H1 (cell line): ENCODE data around the gene FIZ1. TPM values are rescaled to one million over a fixed set of nuclear protein-coding genes. Genes with fewer than 3 reads are reported as not detected.

ENCODE experiments used
- BCL11A ChIP-seq, 2 experiments: IDR thresholded peaks; one replicate each; pipeline ENCODE4 v1.6.1; 2011; ENCODE audit warnings: low read depth in 2 of 2, low read length in 2 of 2, mild to moderate bottlenecking in 2 of 2
- BRCA1 ChIP-seq: IDR thresholded peaks from 2 replicates; pipeline ENCODE4 v1.6.1; 2012; ENCODE audit warnings: low read depth, low read length, improper control_type of control experiment
- CEBPB ChIP-seq: IDR thresholded peaks from 2 replicates; pipeline ENCODE4 v1.6.1; 2012; ENCODE audit warnings: low read depth, low read length
- CHD7 ChIP-seq: fragments of 300-600 bp; sonication (generic); IDR thresholded peaks from 2 replicates; pipeline ENCODE4 v1.7.1; 2012; ENCODE audit warnings: low read length, moderate library complexity, mild to moderate bottlenecking, inconsistent platforms; ENCODE audit not compliant: insufficient replicate concordance
- JUND ChIP-seq: IDR thresholded peaks from 2 replicates; pipeline ENCODE4 v1.6.1; 2011; ENCODE audit warnings: mild to moderate bottlenecking, improper control_type of control experiment, low read length
- POU5F1 ChIP-seq: IDR thresholded peaks from 2 replicates; pipeline ENCODE4 v1.6.1; 2011; ENCODE audit warnings: low read depth, mild to moderate bottlenecking, low read length, moderate library complexity
- RNF2 ChIP-seq: fragments of 200-900, 300-1000 bp; sonication (generic); IDR thresholded peaks from 2 replicates; pipeline ENCODE4 v1.7.1; 2016; ENCODE audit warnings: borderline replicate concordance, low read depth, mild to moderate bottlenecking, antibody characterized with exemption, low read length; ENCODE audit not compliant: poor library complexity, severe bottlenecking; ENCODE audit errors: missing control alignments
- SIRT6 ChIP-seq: IDR thresholded peaks from one replicate; pipeline ENCODE4 v1.7.1; 2012; ENCODE audit warnings: low read length, inconsistent platforms
- SRF ChIP-seq: IDR thresholded peaks from 2 replicates; pipeline ENCODE4 v1.6.1; 2011; ENCODE audit warnings: mild to moderate bottlenecking, low read depth, low read length, moderate library complexity
- TEAD4 ChIP-seq: IDR thresholded peaks from 2 replicates; pipeline ENCODE4 v1.6.1; 2012; ENCODE audit warnings: low read depth, low read length, inconsistent platforms, mixed read lengths
- polyA plus RNA-seq, 7 experiments: library from polyadenylated mRNA; depleted of rRNA in 3 of 7; stranded (reverse) in 5 of 7; unstranded in 2 of 7; fragments of >200 nt in 5 of 7; fragments of 200-250 nt in 2 of 7; gene quantifications; 1 replicate in 5 of 7; 2 replicates in 1 of 7; 4 replicates in 1 of 7; pipeline versions ENCODE4 v1.2.1 to v1.2.3, GENCODE V29; 2011 to 2013; ENCODE audit warnings: missing spikeins in 2 of 7, mixed read lengths in 2 of 7
- total RNA-seq: library from RNA; stranded (reverse); fragmentation: NEBNext Ultra II Directional; extraction: Animal tissue kit (Norgen Biotek cat#: 25700); gene quantifications from 2 replicates; pipeline ENCODE4 v1.2.1, GENCODE V29; 2021
- TF ChIP-seq, protein P1 (sequence below): IDR thresholded peaks from 2 replicates; pipeline ENCODE4 v1.6.1; 2012; ENCODE audit warnings: inconsistent platforms
- TF ChIP-seq, protein P2 (sequence below): IDR thresholded peaks from 2 replicates; pipeline ENCODE4 v1.6.1; 2011; ENCODE audit warnings: low read depth, mild to moderate bottlenecking, low read length; ENCODE audit not compliant: insufficient read depth

The FIZ1 gene
- total and polyA plus RNA-seq, 2 of the 8 experiments (the other 6 are each of a cell fraction or from before 2014, with no cell fraction given): 9.1 to 18.5 TPM

DNA sequence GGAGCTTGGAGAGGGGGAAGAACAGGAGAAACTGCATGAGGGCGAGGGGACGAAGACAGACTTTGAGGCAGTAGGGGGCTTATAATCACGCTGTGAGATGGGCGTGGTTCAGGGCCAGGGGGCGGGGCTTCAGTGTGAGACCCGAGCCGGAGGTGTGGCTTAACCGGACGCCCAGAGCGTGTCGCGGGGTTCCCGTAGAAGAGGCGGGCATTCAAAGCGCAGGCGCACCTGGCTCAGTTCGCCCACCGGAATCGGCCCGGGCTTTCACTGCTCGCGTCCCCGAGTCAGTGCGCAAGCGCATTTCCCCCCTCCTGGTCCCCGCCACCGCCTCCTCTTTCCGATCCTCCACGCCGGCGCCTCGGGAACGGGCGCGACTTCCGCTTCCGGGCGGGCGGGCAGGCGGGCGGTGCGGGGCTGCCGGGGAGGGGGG lies 5.9 kb upstream of the FIZ1 start (continued):
- TF ChIP-seq JUND: no peak
- TF ChIP-seq TEAD4: no peak
- no peak for TF ChIP-seq POU5F1
- no peak for TF ChIP-seq BCL11A (IDR thresholded peaks at IDR 0.05; ENCODE audit: low read depth in 2 of 2, low read length in 2 of 2)
- no peak for TF ChIP-seq SRF
- TF ChIP-seq CHD7: no peak
- TF ChIP-seq BRCA1: no peak
- TF ChIP-seq, protein P1, sequence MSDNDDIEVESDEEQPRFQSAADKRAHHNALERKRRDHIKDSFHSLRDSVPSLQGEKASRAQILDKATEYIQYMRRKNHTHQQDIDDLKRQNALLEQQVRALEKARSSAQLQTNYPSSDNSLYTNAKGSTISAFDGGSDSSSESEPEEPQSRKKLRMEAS: peak; percentile 78
- TF ChIP-seq, protein P2, sequence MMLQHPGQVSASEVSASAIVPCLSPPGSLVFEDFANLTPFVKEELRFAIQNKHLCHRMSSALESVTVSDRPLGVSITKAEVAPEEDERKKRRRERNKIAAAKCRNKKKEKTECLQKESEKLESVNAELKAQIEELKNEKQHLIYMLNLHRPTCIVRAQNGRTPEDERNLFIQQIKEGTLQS: no peak
- TF ChIP-seq CEBPB: no peak
- TF ChIP-seq SIRT6: no peak
- no peak for TF ChIP-seq RNF2
